NCI-H748 treated with DMSO at 0.1 percent for 48 hours (cell line): ENCODE data around the gene CRABP1.

Experiments
- DNase-seq: peaks from one replicate; lab custom pipeline; 2025; lab: John Stamatoyannopoulos, UW

The CRABP1 gene

GRCh38 chr15:78340231-78341056 lies at the start of gene CRABP1:
Gene CRABP1, plus strand, starts transcription at chr15:78340353. Its CDS starts 76 bp downstream, at chr15:78340429.
- no peak for DNase-seq

- DNase-seq, result no peak
These were observed 49.1 kb upstream of the CRABP1 start for GRCh38 chr15:78291052-78291451.

- no peak for DNase-seq
These were observed 48.5 kb upstream of the CRABP1 start for GRCh38 chr15:78291698-78292097.

GRCh38 chr15:78292219-78292618 lies 47.9 kb upstream of the CRABP1 start:
- DNase-seq, result no peak

- peak; percentile 76 for DNase-seq
These were observed 40.8 kb upstream of the CRABP1 start, which contains the start of gene SKIC8 for GRCh38 chr15:78299101-78299930. Gene SKIC8, minus strand, starts transcription at chr15:78299609. Its CDS starts 3,923 bp downstream, at chr15:78295686.

- DNase-seq, result no peak
These were observed 38.8 kb upstream of the CRABP1 start for GRCh38 chr15:78301326-78301725.

GRCh38 chr15:78301828-78302227 lies 38.3 kb upstream of the CRABP1 start:
- DNase-seq, result no peak

GRCh38 chr15:78302579-78303312 lies 37.4 kb upstream of the CRABP1 start:
- DNase-seq, result no peak

GRCh38 chr15:78304216-78305066 lies 35.7 kb upstream of the CRABP1 start:
- no peak for DNase-seq

GRCh38 chr15:78306176-78306774 lies 33.9 kb upstream of the CRABP1 start:
- DNase-seq, result no peak

- DNase-seq, result no peak
These were observed 32.2 kb upstream of the CRABP1 start for GRCh38 chr15:78307976-78308375.

GRCh38 chr15:78308422-78309032 lies 31.6 kb upstream of the CRABP1 start:
- DNase-seq, result peak; percentile 17

GRCh38 chr15:78311292-78311691 lies 28.9 kb upstream of the CRABP1 start:
- DNase-seq, result no peak

- DNase-seq, result no peak
These were observed 27.6 kb upstream of the CRABP1 start for GRCh38 chr15:78312536-78312935.

GRCh38 chr15:78312957-78313356 lies 27.2 kb upstream of the CRABP1 start:
- no peak for DNase-seq

GRCh38 chr15:78313383-78313782 lies 26.8 kb upstream of the CRABP1 start:
- DNase-seq, result no peak

GRCh38 chr15:78314181-78314581 lies 26.0 kb upstream of the CRABP1 start:
- DNase-seq, result no peak

GRCh38 chr15:78315686-78316282 lies 24.4 kb upstream of the CRABP1 start:
- DNase-seq, result no peak

GRCh38 chr15:78316283-78317083 lies 23.7 kb upstream of the CRABP1 start:
- DNase-seq, result no peak
